HT-29 (cell line): ENCODE results near the gene DNM2. TPM values are rescaled to one million over a fixed set of nuclear protein-coding genes. Genes with fewer than 3 reads are reported as not detected.
"Not testable (repeated sequence)": the region's sequence is repeated elsewhere in the genome, so short reads cannot be mapped to it uniquely, and the experiment has no call there.

Experiments used
- DNase-seq: peaks from one replicate; pipeline ENCODE4 v3.0.0-alpha.2; 2015; ENCODE audit warnings: low spot score
- total RNA-seq: library from RNA; depleted of rRNA; stranded (reverse); fragments of >200 nt; shearing (Covaris generic); gene quantifications from 2 replicates; pipeline ENCODE4 v1.2.3, GENCODE V29; 2014

DNM2 gene
- total RNA-seq, 1 experiment from 2014 or later, result 196 TPM

DNA sequence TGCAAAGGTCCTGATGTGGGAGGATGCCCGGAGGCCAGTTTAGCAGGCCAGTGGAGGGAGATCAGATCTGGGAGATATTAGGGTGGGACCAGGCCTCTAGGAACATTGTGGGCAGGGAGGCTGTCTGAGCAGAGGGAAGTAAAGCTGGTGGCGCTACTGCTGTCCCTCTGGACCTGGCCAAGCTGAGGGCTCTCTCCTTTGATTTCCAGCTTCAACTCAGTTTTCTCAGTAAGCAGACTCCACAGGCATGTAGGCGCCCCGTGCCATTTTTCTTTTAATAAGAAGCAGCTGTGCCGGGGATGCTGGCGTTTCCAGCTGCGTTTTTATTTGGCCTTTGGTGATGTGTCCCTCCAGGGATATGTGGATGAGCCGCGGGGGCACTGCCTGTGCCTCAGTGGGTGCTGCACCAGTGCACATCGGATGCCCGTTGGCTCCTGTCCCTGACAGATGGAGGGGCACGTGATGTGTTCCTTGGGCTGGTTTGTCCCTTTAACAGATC, 6.7 kb downstream of the DNM2 start:
- DNase-seq, result peak; percentile 48

DNA sequence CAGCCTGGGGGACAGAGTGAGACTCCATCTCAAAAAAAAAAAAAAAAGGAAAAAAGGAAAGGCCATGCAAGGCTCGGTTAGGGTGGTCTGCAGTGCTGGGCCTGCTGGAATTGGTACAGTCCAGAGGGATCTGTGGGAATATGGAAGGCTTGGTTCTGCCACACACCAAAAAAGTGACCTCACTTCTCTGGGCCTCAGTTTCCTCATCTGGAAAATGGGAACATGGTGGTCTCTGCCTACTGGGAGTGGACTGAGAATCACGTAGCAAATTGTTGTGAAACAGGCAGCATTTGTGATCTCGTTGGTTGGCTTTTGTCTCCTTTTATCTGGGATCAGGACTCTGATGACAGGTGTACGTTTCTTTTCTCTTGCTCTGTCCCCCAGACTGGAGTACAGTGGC, 7.5 kb downstream of the DNM2 start:
- no peak for DNase-seq

- DNase-seq, result no peak
These were observed 8.4 kb downstream of the DNM2 start for GRCh38 chr19:10726268-10726667.

GRCh38 chr19:10727685-10728201, 9.9 kb downstream of the DNM2 start:
- DNase-seq, result no peak

- no peak for DNase-seq
These were observed 11.5 kb downstream of the DNM2 start for GRCh38 chr19:10729411-10729810.

- DNase-seq, result no peak
These were observed 13.1 kb downstream of the DNM2 start for GRCh38 chr19:10730932-10731331.

DNA sequence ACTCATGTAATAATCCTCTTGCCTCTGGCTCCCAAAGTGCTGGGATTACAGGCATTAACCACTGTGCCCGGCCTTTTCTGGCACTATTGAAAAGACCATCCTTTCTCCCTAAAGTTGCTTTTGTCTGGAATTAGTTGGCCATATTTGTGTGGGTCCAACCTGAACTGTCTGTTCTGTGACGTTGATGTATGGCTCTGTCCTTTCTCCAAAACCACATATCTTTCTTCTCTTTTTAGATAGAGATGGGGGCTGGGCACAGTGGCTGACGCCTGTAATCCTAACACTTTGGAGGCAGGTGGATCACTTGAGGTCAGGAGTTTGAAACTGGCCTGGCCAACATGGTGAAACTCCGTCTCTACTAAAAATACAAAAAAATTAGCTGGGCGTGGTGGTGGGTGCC, 17.9 kb downstream of the DNM2 start:
- DNase-seq, result no peak

DNA sequence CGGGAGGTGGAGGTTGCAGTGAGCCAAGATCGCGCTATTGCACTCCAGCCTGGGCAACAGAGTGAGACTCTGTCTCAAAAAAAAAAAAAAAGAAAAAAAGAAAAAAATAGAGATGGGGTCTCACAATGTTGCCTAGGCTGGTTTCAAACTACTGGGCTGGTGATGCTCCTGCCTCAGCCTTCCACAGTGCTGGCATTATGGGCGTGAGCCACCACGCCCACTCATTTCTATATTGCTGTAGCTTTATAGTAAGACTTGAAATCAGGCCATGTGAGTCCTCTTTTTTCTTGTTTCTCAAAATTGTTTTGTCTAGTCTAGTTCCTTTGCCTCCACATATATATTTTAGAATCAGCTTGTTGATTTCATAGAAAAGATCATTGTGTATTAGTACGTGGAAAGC, 18.3 kb downstream of the DNM2 start:
- no peak for DNase-seq

- no peak for DNase-seq
These were observed 19.2 kb downstream of the DNM2 start for GRCh38 chr19:10736916-10737551.

- no peak for DNase-seq
These were observed 19.8 kb downstream of the DNM2 start for GRCh38 chr19:10737722-10738121.

GRCh38 chr19:10740798-10741197, 22.9 kb downstream of the DNM2 start:
- peak; percentile 61 for DNase-seq

GRCh38 chr19:10742476-10742875, 24.6 kb downstream of the DNM2 start:
- no peak for DNase-seq

DNA sequence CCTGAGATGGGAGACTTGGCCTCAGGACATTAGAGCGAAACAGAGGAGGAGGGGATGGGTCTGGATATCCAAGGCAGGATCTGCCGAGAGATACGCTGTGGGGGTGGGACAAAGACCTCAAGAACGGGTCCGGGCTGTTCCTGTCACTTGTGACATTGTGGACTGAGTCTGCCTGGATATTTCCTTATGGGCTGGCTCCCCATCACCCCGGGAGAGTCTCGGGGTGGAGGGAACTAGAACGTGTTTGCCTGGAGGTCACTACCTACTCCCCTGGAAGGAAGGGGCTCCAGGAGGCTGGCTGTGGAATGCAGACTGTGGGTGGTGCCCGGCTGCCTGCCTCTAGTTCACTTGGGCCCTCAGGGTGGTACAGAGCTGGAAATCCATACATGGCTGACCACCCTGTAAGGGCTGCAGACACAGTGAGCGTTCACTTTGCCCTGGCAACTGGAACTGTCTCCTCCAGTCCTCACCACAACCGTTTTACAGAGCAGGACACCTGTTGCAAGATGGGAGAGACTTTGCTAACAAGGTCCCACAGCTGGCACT, 26.4 kb downstream of the DNM2 start:
- peak; percentile 65 for DNase-seq

DNA sequence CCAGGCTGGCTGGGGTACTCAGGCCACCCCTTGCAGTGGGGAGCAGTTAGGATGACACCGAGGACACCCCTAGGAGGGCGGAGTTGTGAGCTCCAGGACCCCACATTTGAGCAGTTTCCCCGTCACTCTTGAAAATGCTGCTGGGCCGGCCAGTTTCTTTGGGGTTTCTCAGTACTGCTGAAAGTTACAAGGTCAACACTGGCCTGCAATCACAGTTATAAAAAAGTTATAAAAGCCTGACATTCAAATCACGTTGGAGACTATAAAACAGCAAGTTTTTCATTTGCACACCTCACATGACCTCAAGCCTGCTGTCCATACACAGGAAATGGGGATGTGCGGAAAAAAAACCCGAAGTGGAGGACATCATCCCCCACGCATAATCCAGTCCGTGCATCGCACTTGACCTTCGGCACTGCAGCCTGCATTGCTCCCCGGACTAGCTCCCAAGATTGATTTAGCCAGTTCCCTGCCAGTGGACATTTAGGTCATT, 27.0 kb downstream of the DNM2 start:
- DNase-seq, result no peak

DNA sequence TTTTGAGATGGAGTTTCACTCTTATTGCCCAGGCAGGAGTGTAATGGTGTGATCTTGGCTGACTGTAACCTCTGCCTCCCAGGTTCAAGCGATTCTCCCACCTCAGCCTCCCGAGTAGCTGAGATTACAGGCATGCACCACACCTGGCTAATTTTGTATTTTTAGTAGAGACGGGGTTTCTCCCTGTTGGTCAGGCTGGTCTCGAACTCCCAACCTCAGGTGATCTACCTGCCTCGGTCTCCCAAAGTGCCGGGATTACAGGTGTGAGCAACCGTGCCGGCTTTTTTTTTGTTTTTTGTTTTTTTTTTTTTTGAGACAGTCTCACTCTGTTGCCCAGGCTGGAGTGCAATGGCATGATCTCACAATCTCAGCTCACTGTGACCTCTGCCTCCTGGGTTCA, 28.6 kb downstream of the DNM2 start:
- not testable (repeated sequence) for DNase-seq

DNA sequence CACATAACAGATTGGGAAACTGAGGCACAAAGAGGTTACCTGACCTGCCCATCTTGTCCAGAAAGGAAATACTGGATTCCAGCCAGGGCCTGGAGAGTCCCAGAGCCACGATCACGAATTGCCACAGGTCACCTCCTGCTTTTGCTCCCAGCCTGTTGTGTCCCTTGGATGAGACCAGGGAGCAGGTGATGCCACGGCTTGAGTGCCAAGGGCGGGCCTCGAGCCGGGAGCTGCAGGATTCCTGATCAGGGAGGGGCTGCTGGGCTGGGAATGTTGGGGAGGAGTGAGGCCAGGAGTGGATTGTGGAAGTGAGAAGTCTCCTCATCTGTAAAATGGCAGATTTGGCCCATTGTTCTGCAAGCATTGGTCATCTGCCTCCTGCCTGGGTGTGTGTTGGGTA, 29.4 kb downstream of the DNM2 start:
- peak; percentile 85 for DNase-seq

DNA sequence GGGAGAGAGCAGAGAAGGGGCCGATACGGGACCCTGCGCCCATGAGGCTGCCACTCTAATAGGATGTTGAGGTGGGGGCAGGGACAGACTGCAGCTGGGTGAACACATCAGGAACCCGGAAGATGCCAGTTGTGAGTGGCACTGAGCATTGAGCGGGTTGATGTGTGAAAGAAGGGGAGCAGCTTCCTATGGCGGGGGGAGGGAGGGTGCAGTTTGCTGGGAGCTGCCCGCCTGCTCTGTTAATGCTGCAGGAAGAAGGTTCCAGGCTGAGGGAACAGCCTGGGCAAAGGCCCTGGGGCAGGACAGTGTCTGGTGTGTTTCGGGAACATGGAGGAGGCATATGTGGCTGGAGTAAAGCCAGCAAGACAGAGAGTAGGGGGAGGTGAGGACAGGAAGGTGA, 29.8 kb downstream of the DNM2 start:
- DNase-seq, result peak; percentile 74

DNA sequence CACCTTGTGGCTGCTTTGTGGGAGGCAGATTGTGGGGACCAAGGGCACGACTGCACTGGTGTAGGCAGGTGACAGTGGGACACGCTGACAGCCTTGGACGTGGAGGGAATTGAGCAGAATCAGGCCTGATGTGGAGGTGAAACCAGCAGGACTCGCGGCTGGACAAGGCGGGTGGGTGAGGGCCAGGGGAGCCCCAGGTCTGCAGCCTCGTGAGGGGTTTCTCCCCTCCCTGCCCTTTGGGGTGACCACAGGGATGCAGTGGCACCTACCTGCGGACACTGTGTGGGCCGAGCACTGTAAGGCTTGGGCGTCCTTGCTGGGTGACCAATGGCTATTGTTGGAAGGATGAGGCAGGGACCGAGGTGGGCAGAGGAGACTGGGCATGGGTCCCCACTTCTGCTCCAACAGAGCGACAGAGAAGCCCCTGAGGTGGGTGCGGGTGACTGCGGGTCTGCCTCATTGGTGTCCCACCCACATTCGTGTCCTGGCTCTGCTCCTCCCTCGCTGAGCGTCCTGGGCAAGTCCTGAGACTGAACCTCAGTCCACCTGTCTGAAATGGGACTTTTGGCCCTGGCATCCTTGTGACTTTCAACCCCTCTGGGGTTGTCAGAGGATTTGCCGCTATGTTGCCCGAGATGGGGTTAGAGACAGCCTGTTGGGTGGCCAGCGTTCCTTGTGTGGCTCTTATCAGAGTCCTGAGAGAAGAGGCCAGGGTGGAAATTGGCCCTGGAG, 30.5 kb downstream of the DNM2 start:
- DNase-seq, result no peak

GRCh38 chr19:10748927-10749434, 31.1 kb downstream of the DNM2 start:
- DNase-seq, result peak; percentile 89

GRCh38 chr19:10749435-10750384, 31.8 kb downstream of the DNM2 start:
- peak; percentile 75 for DNase-seq
